ENCODE results near the gene BCO2.

- TF ChIP-seq CTCF (conservative IDR thresholded peaks at IDR 0.05; ENCODE audit: low read depth, low read length) (no peak), EZH2phosphoT487 (IDR thresholded peaks at IDR 0.05; ENCODE audit: borderline replicate concordance, low read length) (no peak)
Measured at GRCh38 chr11:112163875-112164685, 11.2 kb upstream of the BCO2 start, which contains the start of gene IL18.
